Retinal pigment epithelial cell (primary cell): ENCODE data around the gene SLC20A1.

Source experiments
- DNase-seq: peaks from one replicate; pipeline ENCODE4 v3.0.0-alpha.2; 2010; ENCODE audit warnings: low read depth
- H3K4me3 ChIP-seq: 2 replicates; pipeline ENCODE4 v1.5.1; 2011; ENCODE audit warnings: mild to moderate bottlenecking, low read length, control low read depth, moderate library complexity
- TF ChIP-seq, protein P1 (sequence below): conservative IDR thresholded peaks from 2 replicates; pipeline ENCODE4 v1.5.1; 2011; ENCODE audit warnings: low read depth, low read length, control low read depth, inconsistent platforms

The SLC20A1 gene

DNA sequence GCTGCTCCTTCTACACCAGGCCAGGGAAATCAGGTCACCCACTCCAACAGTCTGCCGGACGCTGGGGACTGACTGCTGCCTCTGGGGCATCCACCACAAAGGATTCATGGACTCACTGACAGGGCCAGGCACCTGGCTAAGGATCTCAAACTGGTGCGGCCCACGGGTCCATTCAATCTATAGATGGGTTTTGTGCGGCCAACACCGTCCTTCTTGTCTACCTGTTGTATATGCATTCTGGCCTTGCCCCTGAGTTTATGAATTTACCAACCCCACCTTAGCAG is 10.9 kb upstream of the SLC20A1 start:
- TF ChIP-seq, protein P1, sequence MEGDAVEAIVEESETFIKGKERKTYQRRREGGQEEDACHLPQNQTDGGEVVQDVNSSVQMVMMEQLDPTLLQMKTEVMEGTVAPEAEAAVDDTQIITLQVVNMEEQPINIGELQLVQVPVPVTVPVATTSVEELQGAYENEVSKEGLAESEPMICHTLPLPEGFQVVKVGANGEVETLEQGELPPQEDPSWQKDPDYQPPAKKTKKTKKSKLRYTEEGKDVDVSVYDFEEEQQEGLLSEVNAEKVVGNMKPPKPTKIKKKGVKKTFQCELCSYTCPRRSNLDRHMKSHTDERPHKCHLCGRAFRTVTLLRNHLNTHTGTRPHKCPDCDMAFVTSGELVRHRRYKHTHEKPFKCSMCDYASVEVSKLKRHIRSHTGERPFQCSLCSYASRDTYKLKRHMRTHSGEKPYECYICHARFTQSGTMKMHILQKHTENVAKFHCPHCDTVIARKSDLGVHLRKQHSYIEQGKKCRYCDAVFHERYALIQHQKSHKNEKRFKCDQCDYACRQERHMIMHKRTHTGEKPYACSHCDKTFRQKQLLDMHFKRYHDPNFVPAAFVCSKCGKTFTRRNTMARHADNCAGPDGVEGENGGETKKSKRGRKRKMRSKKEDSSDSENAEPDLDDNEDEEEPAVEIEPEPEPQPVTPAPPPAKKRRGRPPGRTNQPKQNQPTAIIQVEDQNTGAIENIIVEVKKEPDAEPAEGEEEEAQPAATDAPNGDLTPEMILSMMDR = no peak
- H3K4me3 ChIP-seq = no peak overlapping the region
- DNase-seq = no peak

DNA sequence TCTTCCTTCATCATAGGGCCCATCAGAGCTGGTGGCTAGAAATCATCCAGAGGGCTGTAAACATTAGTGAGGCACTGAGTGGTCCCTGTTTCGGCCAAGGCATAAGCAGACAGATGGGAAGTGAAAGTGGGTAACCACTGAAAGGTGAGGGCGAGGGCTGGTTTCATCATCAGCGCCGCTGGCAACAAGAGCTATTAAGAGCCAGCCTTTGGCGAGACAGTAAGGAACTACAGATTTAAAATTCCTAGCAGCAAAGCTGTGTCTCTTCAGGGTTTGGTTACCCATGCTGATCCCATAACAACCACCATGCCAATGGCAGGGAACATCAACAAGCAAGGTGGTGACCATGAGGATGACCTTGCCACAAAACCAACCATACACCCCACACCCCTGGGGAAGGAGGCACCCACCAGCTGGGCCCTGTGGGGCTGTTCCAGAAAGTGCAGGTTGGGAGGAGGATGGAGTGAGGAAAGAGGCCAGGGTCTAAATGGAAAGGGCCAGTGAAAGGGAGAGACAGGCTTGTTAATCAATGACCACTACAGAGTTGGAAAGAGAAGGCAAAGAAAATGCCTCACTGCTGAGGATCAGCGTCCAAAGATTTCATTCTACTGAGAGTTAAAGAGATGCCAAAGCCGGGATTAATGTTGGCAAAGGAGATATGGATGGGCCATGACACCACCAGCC is 9.0 kb upstream of the SLC20A1 start:
- TF ChIP-seq, protein P1 = no peak
- DNase-seq = no peak
- no peak overlapping the region for H3K4me3 ChIP-seq

DNA sequence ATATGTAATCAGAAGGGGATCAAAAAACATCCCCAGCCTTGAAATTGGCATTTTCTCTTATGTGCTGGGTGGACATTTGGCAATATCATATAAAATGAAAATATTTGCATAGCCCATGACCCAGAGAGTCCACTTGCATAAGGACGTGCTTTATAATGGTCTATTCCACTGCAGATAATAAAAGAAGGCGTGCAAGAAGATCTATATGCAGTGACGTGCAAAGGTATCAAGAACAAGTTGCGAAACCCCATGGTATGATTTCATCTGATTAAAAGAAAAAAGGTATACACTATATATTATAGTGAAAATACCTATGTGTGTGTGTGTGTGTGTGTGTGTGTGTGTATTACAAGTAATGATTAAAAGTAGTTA is 8.5 kb upstream of the SLC20A1 start:
- no peak overlapping the region for H3K4me3 ChIP-seq
- TF ChIP-seq, protein P1 = no peak
- no peak for DNase-seq

DNA sequence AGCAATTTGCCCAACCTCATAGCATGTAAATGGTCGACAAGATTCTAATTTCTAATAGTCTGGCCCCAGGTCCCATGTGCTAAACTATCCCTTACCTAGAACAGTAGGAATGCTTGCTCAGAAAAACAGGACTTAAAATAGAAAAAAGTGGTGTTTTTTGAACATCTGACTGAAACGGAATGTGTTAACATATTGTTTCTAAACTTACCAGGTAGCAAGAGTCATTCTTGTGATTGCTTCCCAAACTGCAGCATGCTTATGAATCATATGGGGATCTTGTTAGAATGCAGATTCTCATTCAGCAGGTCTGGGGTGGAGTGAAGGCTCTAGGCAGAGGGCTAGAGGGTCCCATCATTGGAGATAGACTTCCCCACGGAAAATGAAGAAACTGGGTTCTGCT is 5.8 kb upstream of the SLC20A1 start:
- no peak overlapping the region for H3K4me3 ChIP-seq
- TF ChIP-seq, protein P1 = no peak
- no peak for DNase-seq

DNA sequence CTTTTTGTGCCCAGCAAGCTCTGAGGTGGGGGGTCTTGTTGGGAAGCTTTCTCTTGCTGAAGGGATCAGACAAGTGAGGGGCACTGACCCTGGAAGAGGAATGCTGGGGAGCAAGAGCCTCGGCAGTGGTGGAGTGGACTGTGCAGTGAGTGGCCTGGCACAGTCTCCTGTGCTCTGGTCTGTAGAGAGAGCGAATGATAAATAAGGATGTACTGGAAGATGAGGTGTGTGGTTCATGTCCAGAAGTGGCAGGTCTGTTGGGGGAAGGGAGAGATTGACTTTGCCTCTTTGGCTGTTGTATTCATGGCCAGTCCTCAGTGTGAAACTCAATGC is 5.3 kb upstream of the SLC20A1 start:
- TF ChIP-seq, protein P1 = no peak
- no peak for DNase-seq
- H3K4me3 ChIP-seq = no peak overlapping the region

DNA sequence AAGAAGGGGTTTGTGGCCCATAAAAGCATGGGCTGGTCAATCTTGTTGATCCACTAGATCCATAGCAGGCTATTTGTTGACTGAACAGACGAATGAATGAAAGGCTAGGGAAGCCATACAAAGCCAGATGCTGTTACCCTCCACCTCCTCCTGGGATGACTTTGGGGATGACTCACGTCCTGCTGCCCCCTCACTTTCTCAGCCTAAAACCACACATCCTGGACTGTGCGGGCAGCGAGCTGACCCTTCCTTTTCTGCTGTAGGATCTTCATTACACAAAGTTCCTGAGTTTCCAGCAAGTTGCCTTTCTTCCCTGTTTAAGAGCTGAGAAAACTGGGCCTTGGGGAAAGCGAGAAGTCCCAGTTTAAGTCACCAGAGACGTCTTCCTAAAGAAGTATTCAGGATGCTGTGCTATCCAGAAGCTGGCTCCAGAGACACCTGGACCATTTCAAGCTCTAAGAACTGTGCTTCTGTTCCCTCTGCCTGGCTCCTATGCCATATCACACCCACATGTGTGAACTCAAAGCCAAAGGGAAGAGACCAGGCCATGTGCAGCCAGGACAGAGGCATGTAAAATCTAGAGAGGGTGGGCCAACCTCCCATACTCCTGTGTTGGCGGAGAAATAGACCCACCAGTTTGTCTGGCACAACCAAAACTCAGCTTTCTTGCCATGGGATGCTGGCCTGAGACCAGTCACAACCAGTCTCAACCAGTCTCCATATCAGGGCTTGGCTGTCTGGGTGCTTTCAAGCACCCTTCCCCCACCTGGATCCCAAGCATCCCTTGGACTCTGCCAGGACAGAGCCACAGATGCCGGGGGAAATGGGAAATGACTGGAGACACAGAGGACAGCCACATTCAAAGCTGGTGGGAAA is 4.7 kb upstream of the SLC20A1 start:
- TF ChIP-seq, protein P1 = no peak
- DNase-seq = no peak

DNA sequence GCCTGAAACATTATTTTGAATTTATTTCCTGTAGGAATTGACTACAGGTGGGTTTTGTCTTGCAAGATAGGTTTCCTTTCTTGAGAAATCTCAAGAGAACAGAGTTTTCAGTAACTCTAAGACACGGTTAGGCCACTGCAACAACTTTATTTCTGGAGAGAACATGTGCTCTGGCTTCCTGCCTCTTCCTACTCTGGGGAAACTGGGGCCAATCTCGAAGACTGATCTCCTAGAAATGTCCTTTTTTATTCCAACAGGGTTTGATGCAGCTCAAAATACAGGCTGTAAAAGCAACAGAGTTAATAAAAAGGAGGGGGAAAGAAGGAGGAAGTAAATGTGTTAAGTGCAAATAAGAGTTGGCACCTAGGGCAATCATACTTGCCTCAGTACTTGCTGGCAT is 4.0 kb upstream of the SLC20A1 start:
- no peak for DNase-seq
- no peak overlapping the region for H3K4me3 ChIP-seq
- TF ChIP-seq, protein P1 = no peak

More for the DNA sequence above, 4.7 kb upstream of the SLC20A1 start:
- no peak overlapping the region for H3K4me3 ChIP-seq
